ENCODE measurements around the gene TMPRSS13.

Gene TMPRSS13

GRCh38 chr11:117914398-117914761 lies 14.8 kb downstream of the TMPRSS13 start:
- DNase-seq (ENCODE audit: low read depth in 2 of 3, low spot score in 1 of 3), result no peak

GRCh38 chr11:117913736-117914397 lies 15.3 kb downstream of the TMPRSS13 start:
- DNase-seq (ENCODE audit: low read depth in 2 of 3, low spot score in 1 of 3), result no peak

GRCh38 chr11:117912497-117912896 lies 16.7 kb downstream of the TMPRSS13 start:
- no peak for DNase-seq (ENCODE audit: low read depth in 2 of 3, low spot score in 1 of 3)

GRCh38 chr11:117911694-117912093 lies 17.5 kb downstream of the TMPRSS13 start:
- DNase-seq (ENCODE audit: low read depth in 2 of 3, low spot score in 1 of 3), result no peak

- no peak for DNase-seq (ENCODE audit: low read depth in 2 of 3, low spot score in 1 of 3)
Observed at GRCh38 chr11:117910941-117911655, 18.1 kb downstream of the TMPRSS13 start.

- no peak for DNase-seq (ENCODE audit: low read depth in 2 of 3, low spot score in 1 of 3)
Observed at GRCh38 chr11:117910525-117910924, 18.7 kb downstream of the TMPRSS13 start.

GRCh38 chr11:117909611-117910382 lies 19.4 kb downstream of the TMPRSS13 start:
- DNase-seq (ENCODE audit: low read depth in 2 of 3, low spot score in 1 of 3), result no peak

GRCh38 chr11:117908959-117909610 lies 20.1 kb downstream of the TMPRSS13 start:
- DNase-seq (ENCODE audit: low read depth in 2 of 3, low spot score in 1 of 3), result no peak

GRCh38 chr11:117908109-117908895 lies 20.9 kb downstream of the TMPRSS13 start:
- no peak for DNase-seq (ENCODE audit: low read depth in 2 of 3, low spot score in 1 of 3)

GRCh38 chr11:117907276-117908108 lies 21.7 kb downstream of the TMPRSS13 start:
- DNase-seq (ENCODE audit: low read depth in 2 of 3, low spot score in 1 of 3), result peak; percentile 32 to 74 (median 71)

- DNase-seq (ENCODE audit: low read depth in 2 of 3, low spot score in 1 of 3), result no peak
Observed at GRCh38 chr11:117906710-117907109, 22.5 kb downstream of the TMPRSS13 start.

GRCh38 chr11:117906126-117906525 lies 23.1 kb downstream of the TMPRSS13 start:
- no peak for DNase-seq (ENCODE audit: low read depth in 2 of 3, low spot score in 1 of 3)

GRCh38 chr11:117905524-117905923 lies 23.7 kb downstream of the TMPRSS13 start:
- no peak for DNase-seq (ENCODE audit: low read depth in 2 of 3, low spot score in 1 of 3)

GRCh38 chr11:117903505-117904382 lies 25.5 kb downstream of the TMPRSS13 start:
- no peak for DNase-seq (ENCODE audit: low read depth in 2 of 3, low spot score in 1 of 3)

GRCh38 chr11:117902001-117902845 lies 27.0 kb downstream of the TMPRSS13 start:
- DNase-seq (ENCODE audit: low read depth in 2 of 3, low spot score in 1 of 3), result no peak

- no peak for DNase-seq (ENCODE audit: low read depth in 2 of 3, low spot score in 1 of 3)
Observed at GRCh38 chr11:117901601-117902000, 27.6 kb downstream of the TMPRSS13 start.

- DNase-seq (ENCODE audit: low read depth in 2 of 3, low spot score in 1 of 3), result no peak
Observed at GRCh38 chr11:117900720-117901440, 28.3 kb downstream of the TMPRSS13 start.
